Measurements from ENCODE around the gene ARMC2. TPM values are rescaled to one million over a fixed set of nuclear protein-coding genes. Genes with fewer than 3 reads are reported as not detected.

The ARMC2 gene
- total RNA-seq, 2 experiments from 2014 or later, result 4.4 to 7.9 TPM

DNA sequence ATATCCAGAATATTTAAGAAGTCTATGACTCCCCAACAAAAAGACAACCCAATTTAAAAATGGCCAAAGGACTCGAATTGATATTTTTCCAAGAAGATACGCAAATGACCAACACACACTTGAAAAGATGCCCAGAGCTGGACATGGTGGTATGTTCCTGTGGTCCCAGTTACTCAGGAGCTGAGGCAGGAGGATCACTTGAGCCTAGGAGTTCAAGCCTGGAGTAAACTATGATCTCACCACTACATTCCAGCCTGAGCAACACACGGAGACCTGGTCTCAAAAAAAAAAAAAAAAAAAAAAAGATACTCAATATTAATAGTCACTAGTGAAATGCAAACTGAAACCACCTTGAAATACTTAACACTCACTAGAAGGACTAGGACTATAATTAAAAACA, 12.2 kb upstream of the ARMC2 start:
- ChIA-PET CTCF (interaction anchor here (0.6 to 3.4 kb wide), 23 partner anchors 9 to 609 kb away, joined by 3 to 41 read pairs (median 4); no protein-coding TSS in a partner anchor), POLR2A (no interaction called here)
- Mint-ChIP-seq H3K27me3 (no peaks in the 10 kb centered on the region), H3K4me3 (no peak overlapping the region), H3K4me1 (ENCODE audit: low read depth) (peaks cover 13% of the 10 kb centered on the region), H3K27ac (no peak overlapping the region), H3K9me3 (no peaks in the 10 kb centered on the region), H3K36me3 (no peaks in the 10 kb centered on the region)
- no peak for DNase-seq
- intact Hi-C loops (cut with micrococcal nuclease), result loop anchor here (5.0 kb wide), 1 partner anchor 39 kb away; no protein-coding TSS in a partner anchor

- H3K4me1 Mint-ChIP-seq (ENCODE audit: low read depth), result peaks cover 13% of the 10 kb centered on the region
- ChIA-PET CTCF (interaction anchor here (0.6 to 3.4 kb wide), 4 partner anchors 56 to 1858 kb away, joined by 3 to 41 read pairs (median 4); no protein-coding TSS in a partner anchor), POLR2A (no interaction called here)
- H3K4me3 Mint-ChIP-seq, result no peak overlapping the region
- H3K9me3 Mint-ChIP-seq, result no peaks in the 10 kb centered on the region
- H3K27ac Mint-ChIP-seq, result peak overlapping the region; percentile 35
- H3K27me3 Mint-ChIP-seq, result no peaks in the 10 kb centered on the region
- no peaks in the 10 kb centered on the region for H3K36me3 Mint-ChIP-seq
- intact Hi-C loops (cut with micrococcal nuclease), result loop anchor here (1.0 to 5.0 kb wide), 2 partner anchors 37 to 40 kb away; no protein-coding TSS in a partner anchor
- no peak for DNase-seq
Measured at GRCh38 chr6:108837236-108837971, 10.8 kb upstream of the ARMC2 start.

GRCh38 chr6:108838101-108838717, 10.0 kb upstream of the ARMC2 start:
- Mint-ChIP-seq H3K36me3 (no peaks in the 10 kb centered on the region), H3K27ac (no peak overlapping the region), H3K27me3 (no peaks in the 10 kb centered on the region), H3K9me3 (no peaks in the 10 kb centered on the region), H3K4me1 (ENCODE audit: low read depth) (peaks cover 13% of the 10 kb centered on the region), H3K4me3 (no peak overlapping the region)
- ChIA-PET CTCF (interaction anchor here (0.6 to 3.4 kb wide), 4 partner anchors 32 to 297 kb away, joined by 3 to 41 read pairs (median 4); no protein-coding TSS in a partner anchor), POLR2A (no interaction called here)
- intact Hi-C loops (cut with micrococcal nuclease), result loop anchor here (5.0 kb wide), 1 partner anchor 41 kb away; no protein-coding TSS in a partner anchor
- no peak for DNase-seq

- intact Hi-C loops (cut with micrococcal nuclease), result loop anchor here (5.0 kb wide), 1 partner anchor 42 kb away; no protein-coding TSS in a partner anchor
- POLR2A ChIA-PET, result interaction anchor here (1.0 kb wide), 1 partner anchor 54 kb away, joined by 5 read pairs; no protein-coding TSS in a partner anchor
- peaks cover 13% of the 10 kb centered on the region for H3K4me1 Mint-ChIP-seq (ENCODE audit: low read depth)
Measured at GRCh38 chr6:108839083-108839642, 9.1 kb upstream of the ARMC2 start.

GRCh38 chr6:108840919-108841318, 7.3 kb upstream of the ARMC2 start:
- POLR2A ChIA-PET, result no interaction called here
- Mint-ChIP-seq H3K4me1 (ENCODE audit: low read depth) (peaks cover 13% of the 10 kb centered on the region), H3K27ac (no peak overlapping the region), H3K4me3 (no peak overlapping the region), H3K9me3 (no peaks in the 10 kb centered on the region), H3K27me3 (no peaks in the 10 kb centered on the region), H3K36me3 (no peaks in the 10 kb centered on the region)
- CTCF ChIA-PET, result no interaction called here
- DNase-seq, result no peak
- intact Hi-C loops (cut with micrococcal nuclease), result no loop called here

More at GRCh38 chr6:108839083-108839642, 9.1 kb upstream of the ARMC2 start:
- no peaks in the 10 kb centered on the region for H3K36me3 Mint-ChIP-seq
- DNase-seq, result no peak
- H3K9me3 Mint-ChIP-seq, result no peaks in the 10 kb centered on the region
- no peak overlapping the region for H3K4me3 Mint-ChIP-seq
- H3K27me3 Mint-ChIP-seq, result no peaks in the 10 kb centered on the region
- H3K27ac Mint-ChIP-seq, result no peak overlapping the region
- CTCF ChIA-PET, result interaction anchor here (0.6 to 1.0 kb wide), 2 partner anchors 32 to 54 kb away, joined by 3 read pairs; no protein-coding TSS in a partner anchor

- Mint-ChIP-seq H3K27me3 (no peaks in the 10 kb centered on the region), H3K36me3 (no peaks in the 10 kb centered on the region), H3K4me3 (no peak overlapping the region), H3K27ac (no peak overlapping the region), H3K4me1 (ENCODE audit: low read depth) (peaks cover 13% of the 10 kb centered on the region), H3K9me3 (no peaks in the 10 kb centered on the region)
- intact Hi-C loops (cut with micrococcal nuclease), result no loop called here
- ChIA-PET POLR2A (no interaction called here), CTCF (no interaction called here)
- no peak for DNase-seq
Measured at GRCh38 chr6:108841377-108841855, 6.8 kb upstream of the ARMC2 start.

GRCh38 chr6:108844135-108844534, 4.1 kb upstream of the ARMC2 start:
- CTCF ChIA-PET, result interaction anchor here (0.9 to 1.0 kb wide), 2 partner anchors 50 to 302 kb away, joined by 3 to 5 read pairs; no protein-coding TSS in a partner anchor
- Mint-ChIP-seq H3K27me3 (no peaks in the 10 kb centered on the region), H3K9me3 (no peaks in the 10 kb centered on the region), H3K27ac (no peak overlapping the region), H3K4me3 (no peak overlapping the region), H3K4me1 (ENCODE audit: low read depth) (peaks cover 12% of the 10 kb centered on the region), H3K36me3 (no peaks in the 10 kb centered on the region)
- intact Hi-C loops (cut with micrococcal nuclease), result no loop called here
- DNase-seq, result no peak
- POLR2A ChIA-PET, result no interaction called here

DNA sequence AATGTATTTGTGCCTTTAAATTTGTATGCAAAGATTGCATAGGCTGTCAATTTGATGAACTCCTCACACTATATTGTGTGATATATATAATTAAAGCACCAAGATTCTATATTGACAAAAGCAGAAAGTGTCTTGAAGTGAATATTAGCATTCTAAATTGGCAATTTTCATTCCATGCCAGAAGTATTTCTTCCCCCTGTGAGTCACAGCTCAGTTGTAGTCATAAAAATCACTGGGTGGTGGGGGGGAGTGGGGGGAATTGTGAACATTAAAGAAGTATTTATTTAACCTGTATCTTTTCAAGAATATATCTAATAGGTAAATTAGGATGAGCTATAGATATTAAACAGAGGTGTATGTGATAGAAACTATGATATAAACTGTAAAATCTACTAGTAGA, 3.1 kb upstream of the ARMC2 start:
- H3K4me3 Mint-ChIP-seq, result no peak overlapping the region
- ChIA-PET POLR2A (no interaction called here), CTCF (interaction anchor here (1.0 to 1.3 kb wide), 2 partner anchors 9 to 303 kb away, joined by 3 to 5 read pairs; no protein-coding TSS in a partner anchor)
- H3K9me3 Mint-ChIP-seq, result no peaks in the 10 kb centered on the region
- H3K36me3 Mint-ChIP-seq, result no peaks in the 10 kb centered on the region
- peaks cover 13% of the 10 kb centered on the region for H3K4me1 Mint-ChIP-seq (ENCODE audit: low read depth)
- no peak overlapping the region for H3K27ac Mint-ChIP-seq
- H3K27me3 Mint-ChIP-seq, result no peaks in the 10 kb centered on the region
- no peak for DNase-seq
- intact Hi-C loops (cut with micrococcal nuclease), result no loop called here

DNA sequence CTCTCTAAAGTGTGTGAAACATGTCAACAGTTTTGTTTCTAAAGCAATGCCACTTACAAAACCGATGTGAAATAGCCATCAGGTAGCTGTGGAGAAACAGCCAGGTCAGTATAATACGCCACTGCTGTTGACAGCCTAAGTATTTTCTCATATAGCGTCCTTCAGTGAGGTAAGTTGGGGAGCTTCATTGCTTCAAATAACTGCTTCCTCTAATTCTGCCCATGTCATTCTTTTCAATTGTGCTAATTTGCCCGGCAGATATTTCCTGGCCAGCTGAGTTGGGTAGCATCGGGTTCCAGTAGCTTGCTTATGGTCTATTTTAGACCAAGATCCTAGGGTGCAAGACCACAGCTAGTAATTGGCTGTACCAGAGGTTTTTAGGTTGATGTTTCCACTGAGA, 2.1 kb upstream of the ARMC2 start:
- POLR2A ChIA-PET, result interaction anchor here (0.7 to 0.9 kb wide), 2 partner anchors 75 to 287 kb away, joined by 3 to 5 read pairs; no protein-coding TSS in a partner anchor
- CTCF ChIA-PET, result interaction anchor here (1.2 to 1.3 kb wide), 2 partner anchors 47 to 75 kb away, joined by 4 read pairs; no protein-coding TSS in a partner anchor
- Mint-ChIP-seq H3K36me3 (no peaks in the 10 kb centered on the region), H3K27ac (no peak overlapping the region), H3K4me3 (no peak overlapping the region), H3K27me3 (no peaks in the 10 kb centered on the region), H3K9me3 (no peaks in the 10 kb centered on the region), H3K4me1 (ENCODE audit: low read depth) (peaks cover 21% of the 10 kb centered on the region)
- intact Hi-C loops (cut with micrococcal nuclease), result no loop called here
- no peak for DNase-seq

DNA sequence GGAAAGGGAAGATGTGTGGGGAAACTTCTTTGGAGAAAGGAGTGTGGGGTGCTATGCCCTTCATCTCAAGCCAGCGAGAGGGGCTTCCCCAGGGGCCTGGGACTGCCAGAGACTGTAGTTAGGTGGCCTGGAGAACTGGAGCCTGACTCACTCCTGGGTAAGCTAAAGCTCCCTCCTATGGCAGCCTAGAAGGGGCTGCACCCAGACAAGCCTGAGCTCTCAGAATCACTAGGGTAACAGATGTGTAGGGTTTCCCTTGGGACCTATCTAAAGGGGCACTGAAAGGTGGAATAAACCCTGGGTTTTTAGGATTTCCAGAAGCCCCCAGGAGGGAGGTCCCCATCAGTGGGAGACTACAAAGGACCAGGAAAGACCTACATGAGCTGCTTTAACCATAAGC, 1.6 kb upstream of the ARMC2 start:
- ChIA-PET POLR2A (interaction anchor here (0.7 to 0.9 kb wide), 2 partner anchors 75 to 288 kb away, joined by 3 to 5 read pairs; no protein-coding TSS in a partner anchor), CTCF (interaction anchor here (0.8 to 2.1 kb wide), 4 partner anchors 10 to 289 kb away, joined by 3 to 6 read pairs (median 4); no protein-coding TSS in a partner anchor)
- H3K4me3 Mint-ChIP-seq, result no peak overlapping the region
- intact Hi-C loops (cut with micrococcal nuclease), result no loop called here
- H3K4me1 Mint-ChIP-seq (ENCODE audit: low read depth), result peaks cover 23% of the 10 kb centered on the region
- H3K27ac Mint-ChIP-seq, result no peak overlapping the region
- no peaks in the 10 kb centered on the region for H3K9me3 Mint-ChIP-seq
- DNase-seq, result peak; percentile 20
- H3K27me3 Mint-ChIP-seq, result no peaks in the 10 kb centered on the region
- H3K36me3 Mint-ChIP-seq, result no peaks in the 10 kb centered on the region

- DNase-seq, result no peak
- POLR2A ChIA-PET, result interaction anchor here (1.2 to 1.5 kb wide), 2 partner anchors 27 to 288 kb away, joined by 5 to 9 read pairs; partner anchors contain the start of gene FOXO3
- H3K36me3 Mint-ChIP-seq, result no peaks in the 10 kb centered on the region
- CTCF ChIA-PET, result interaction anchor here (0.6 to 2.1 kb wide), 7 partner anchors 18 to 290 kb away, joined by 3 to 12 read pairs (median 4); no protein-coding TSS in a partner anchor
- H3K27ac Mint-ChIP-seq, result peak overlapping the region; percentile 31
- no peaks in the 10 kb centered on the region for H3K9me3 Mint-ChIP-seq
- intact Hi-C loops (cut with micrococcal nuclease), result loop anchor here (1.0 kb wide), 2 partner anchors 27 to 289 kb away; no protein-coding TSS in a partner anchor
- H3K27me3 Mint-ChIP-seq, result no peaks in the 10 kb centered on the region
- peaks cover 23% of the 10 kb centered on the region for H3K4me1 Mint-ChIP-seq (ENCODE audit: low read depth)
- peak overlapping the region; percentile 83 for H3K4me3 Mint-ChIP-seq
Measured at GRCh38 chr6:108847738-108848115, 495 bp upstream of the ARMC2 start.
